Spinal cord (tissue), 10 donors: ENCODE data around the gene SSBP4. TPM values are rescaled to one million over a fixed set of nuclear protein-coding genes. Genes with fewer than 3 reads are reported as not detected.

ENCODE experiments used
- DNase-seq, 6 donors: peaks; one replicate each; pipeline versions ENCODE4 v3.0.0 to v3.0.0-alpha.2; 2013 to 2015; ENCODE audit warnings: low spot score in 6 of 6, low read depth in 4 of 6
- H3K27ac ChIP-seq: one replicate; pipeline ENCODE4 v1.5.1; 2013; ENCODE audit warnings: low read depth, low read length, control low read depth
- H3K27me3 ChIP-seq: one replicate; pipeline ENCODE4 v1.6.1; 2013; ENCODE audit warnings: low read length; ENCODE audit not compliant: control insufficient read depth, insufficient read depth
- H3K36me3 ChIP-seq: one replicate; pipeline ENCODE4 v1.6.1; 2013; ENCODE audit warnings: low read length; ENCODE audit not compliant: control insufficient read depth, insufficient read depth
- H3K4me1 ChIP-seq: one replicate; pipeline ENCODE4 v1.6.1; 2013; ENCODE audit warnings: low read length; ENCODE audit not compliant: control insufficient read depth, insufficient read depth
- H3K4me3 ChIP-seq: one replicate; pipeline ENCODE4 v1.5.1; 2013; ENCODE audit warnings: low read depth, low read length, control low read depth
- H3K9me3 ChIP-seq: one replicate; pipeline ENCODE4 v1.6.1; 2013; ENCODE audit warnings: low read length; ENCODE audit not compliant: control insufficient read depth, insufficient read depth
- WGBS: methylation state at CpG from one replicate; pipeline ENCODE4 v1.1.5; 2013; ENCODE audit warnings: missing lambda C conversion rate; ENCODE audit not compliant: insufficient coverage; 5-methylcytosine and 5-hydroxymethylcytosine counted together
- polyA plus RNA-seq, 2 donors: library from polyadenylated mRNA; unstranded; fragments of 120-200 nt; gene quantifications; one replicate each; pipeline ENCODE4 v1.2.1, GENCODE V29; 2013; ENCODE audit not compliant: insufficient read length in 2 of 2
- total RNA-seq, 2 donors: library from RNA; depleted of rRNA in 1 of 2; stranded (reverse); fragments of 120-200 nt in 1 of 2; fragments of >200 nt in 1 of 2; gene quantifications; one replicate each; pipeline versions ENCODE4 v1.2.3 to v1.2.4, GENCODE V29; 2013 to 2014
- donor health status: healthy.

SSBP4 gene
- total and polyA plus RNA-seq, 4 donors = 33.5 to 166 (median 128) TPM

DNA sequence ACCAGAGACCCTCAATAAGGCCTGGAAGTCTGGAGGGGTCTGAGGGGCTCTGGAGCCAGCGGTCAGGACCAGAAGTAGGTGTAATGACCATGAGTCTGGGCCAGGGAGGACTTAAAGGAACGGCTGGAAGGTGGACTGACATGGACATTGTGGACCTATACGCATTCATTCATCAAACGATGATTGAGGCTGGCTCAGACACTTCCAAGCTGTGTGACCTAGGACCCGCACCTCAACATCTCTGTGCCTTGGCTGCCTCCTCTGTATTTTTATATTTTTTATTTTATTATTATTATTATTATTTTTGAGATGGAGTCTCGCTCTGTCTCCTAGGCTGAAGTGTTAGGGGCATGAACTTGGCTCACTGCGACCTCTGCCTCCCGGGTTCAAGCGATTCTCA is 12.4 kb upstream of the SSBP4 start:
- WGBS = 82% methylated on average over 3 of the region's 9 CpGs
- Histone ChIP-seq H3K27me3 (no peaks in the 10 kb centered on the region), H3K36me3 (no peaks in the 10 kb centered on the region), H3K27ac (no peak overlapping the region), H3K4me3 (no peak overlapping the region), H3K4me1 (peaks cover 4% of the 10 kb centered on the region), H3K9me3 (no peaks in the 10 kb centered on the region)
- no peak for DNase-seq

DNA sequence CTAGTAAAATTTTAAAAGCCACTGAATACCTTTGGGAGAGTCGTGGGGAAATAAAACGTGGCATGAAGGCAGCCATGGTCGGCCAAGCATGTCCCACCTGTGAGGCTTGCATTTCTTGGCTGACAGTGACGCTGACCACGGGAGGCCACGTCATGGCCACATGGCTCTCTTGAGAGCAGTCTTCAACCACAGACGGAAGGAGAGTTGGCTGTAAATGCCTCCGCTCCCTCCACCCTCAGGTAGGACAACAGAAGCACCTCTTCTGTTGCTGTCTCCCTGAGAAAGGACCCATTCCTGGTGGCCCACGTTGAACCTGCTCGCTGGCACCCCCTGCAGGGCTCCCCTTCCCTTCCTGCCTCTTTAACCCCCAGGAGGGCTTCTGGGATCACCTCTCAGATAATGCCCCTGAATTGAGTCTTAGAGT is 11.1 kb upstream of the SSBP4 start:
- no peak for DNase-seq
- H3K27me3 ChIP-seq = no peaks in the 10 kb centered on the region
- H3K4me3 ChIP-seq = no peak overlapping the region
- peaks cover 4% of the 10 kb centered on the region for H3K4me1 ChIP-seq
- H3K9me3 ChIP-seq = no peaks in the 10 kb centered on the region
- no peaks in the 10 kb centered on the region for H3K36me3 ChIP-seq
- no peak overlapping the region for H3K27ac ChIP-seq
- WGBS = 59% methylated on average over 10 of the region's 10 CpGs

DNA sequence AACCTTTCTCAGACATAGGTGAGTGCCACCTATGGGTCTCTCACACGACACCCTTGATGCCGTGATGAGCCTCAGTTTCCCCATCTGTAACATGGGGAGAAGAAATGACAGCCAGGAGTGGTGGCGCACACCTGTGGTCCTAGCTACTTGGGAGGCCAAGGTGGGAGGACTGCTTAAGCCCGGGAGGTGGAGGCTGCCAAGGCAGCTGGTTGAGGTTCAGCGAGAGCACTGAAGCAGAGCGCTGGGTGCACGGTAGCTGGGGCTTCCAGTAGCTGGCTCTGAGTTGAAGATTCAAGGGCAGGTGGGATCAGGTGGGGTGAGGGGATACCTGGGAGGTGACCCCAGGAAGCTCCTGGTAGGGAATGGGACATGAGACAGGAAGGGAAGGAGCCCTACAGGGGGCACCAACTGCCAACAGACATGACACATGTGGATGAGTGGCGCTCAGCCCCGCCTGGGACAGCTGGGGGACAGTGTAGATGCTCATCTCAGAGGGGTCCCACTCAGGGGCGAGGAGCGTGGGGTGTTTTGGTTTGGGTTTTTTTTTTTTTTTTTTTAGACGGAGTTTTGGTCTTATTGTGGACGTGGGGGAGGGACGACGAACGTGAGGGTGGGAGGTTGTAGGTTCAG is 6.5 kb upstream of the SSBP4 start:
- Histone ChIP-seq H3K9me3 (no peaks in the 10 kb centered on the region), H3K27me3 (no peaks in the 10 kb centered on the region), H3K4me1 (peaks cover 40% of the 10 kb centered on the region), H3K27ac (no peak overlapping the region), H3K36me3 (no peaks in the 10 kb centered on the region), H3K4me3 (no peak overlapping the region)
- DNase-seq = no peak
- 87% methylated on average over 10 of the region's 16 CpGs for WGBS

DNA sequence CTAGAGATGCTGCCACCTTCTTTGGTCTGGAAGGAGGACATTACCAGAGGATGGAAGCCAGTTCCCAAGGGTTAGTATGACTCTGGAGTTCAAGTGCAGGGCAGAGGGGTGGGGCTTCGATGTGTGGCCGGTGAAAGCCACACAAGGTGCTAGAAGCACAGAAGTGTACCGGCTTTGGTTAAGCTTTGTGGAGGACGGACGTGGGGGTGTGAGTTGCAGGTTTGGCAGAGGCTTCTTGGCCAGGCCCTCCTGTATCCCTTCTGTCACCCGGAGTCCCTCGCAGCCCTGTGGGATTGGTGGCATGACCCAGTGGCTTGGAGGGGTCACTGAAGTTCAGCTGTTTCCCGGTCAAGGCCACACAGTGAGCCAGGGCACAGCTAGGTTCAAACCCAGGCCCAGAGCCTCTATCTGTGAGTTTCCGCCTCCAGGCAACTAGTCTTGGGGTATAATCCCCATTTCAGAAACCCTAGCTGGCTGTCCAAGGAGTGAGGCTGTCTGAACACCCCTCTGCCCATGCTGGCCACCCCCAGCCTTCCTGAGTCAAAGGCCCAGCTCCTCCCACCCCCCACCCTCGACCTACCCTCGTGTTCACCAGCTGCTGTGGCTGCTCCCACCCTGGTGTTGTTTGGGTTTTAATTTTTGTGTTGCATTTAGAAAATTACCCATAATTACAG is 4.6 kb upstream of the SSBP4 start:
- Histone ChIP-seq H3K9me3 (no peaks in the 10 kb centered on the region), H3K4me1 (peaks cover 54% of the 10 kb centered on the region)
- 34% methylated on average over 9 of the region's 11 CpGs for WGBS

DNA sequence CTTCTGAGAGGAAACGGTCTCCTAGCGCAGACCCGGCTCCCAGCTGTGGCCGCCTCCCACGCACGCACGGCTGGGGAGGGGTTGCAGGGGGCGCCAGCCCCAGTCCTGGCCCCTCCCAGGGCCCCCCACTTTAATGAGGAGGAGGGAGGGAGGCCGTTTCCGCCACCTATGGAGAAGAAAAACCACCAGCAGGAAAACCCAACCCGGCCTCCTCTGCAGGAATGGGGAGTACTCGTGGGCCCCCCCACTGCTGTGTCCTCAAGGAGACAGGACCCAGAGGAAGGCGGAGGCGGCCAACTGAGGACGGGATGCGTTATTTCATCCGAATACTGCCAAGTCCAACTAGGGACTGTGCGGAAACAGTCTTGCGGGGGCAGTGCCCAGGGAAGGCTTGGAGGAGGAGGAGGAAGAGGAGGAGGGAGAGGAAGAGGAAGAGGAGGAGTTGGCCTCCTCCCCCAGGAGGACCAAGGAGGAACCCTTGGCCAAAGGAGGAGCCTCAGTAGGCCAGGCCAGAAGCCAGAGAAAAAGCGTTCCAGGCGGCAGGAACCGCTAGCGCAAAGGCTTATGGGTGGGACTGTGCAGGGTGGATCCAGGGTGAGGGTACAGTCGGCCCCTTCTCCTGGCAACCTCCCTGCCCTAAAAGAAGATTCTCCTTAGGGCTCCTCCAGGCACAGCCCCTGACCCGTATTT is 3.9 kb upstream of the SSBP4 start:
- peak overlapping the region; percentile 98 for H3K27ac ChIP-seq
- no peaks in the 10 kb centered on the region for H3K27me3 ChIP-seq
- no peaks in the 10 kb centered on the region for H3K36me3 ChIP-seq
- 27% methylated on average over 21 of the region's 25 CpGs for WGBS
- peak in 1 of 6 donors; percentile 78 for DNase-seq
- H3K9me3 ChIP-seq = no peaks in the 10 kb centered on the region
- H3K4me1 ChIP-seq = peaks cover 59% of the 10 kb centered on the region
- H3K4me3 ChIP-seq = peak overlapping the region; percentile 28

More for the DNA sequence above, 4.6 kb upstream of the SSBP4 start:
- H3K4me3 ChIP-seq = peak overlapping the region; percentile 28
- peak in 1 of 6 donors; percentile 29 for DNase-seq
- no peaks in the 10 kb centered on the region for H3K27me3 ChIP-seq
- H3K36me3 ChIP-seq = no peaks in the 10 kb centered on the region
- peak overlapping the region; percentile 98 for H3K27ac ChIP-seq

DNA sequence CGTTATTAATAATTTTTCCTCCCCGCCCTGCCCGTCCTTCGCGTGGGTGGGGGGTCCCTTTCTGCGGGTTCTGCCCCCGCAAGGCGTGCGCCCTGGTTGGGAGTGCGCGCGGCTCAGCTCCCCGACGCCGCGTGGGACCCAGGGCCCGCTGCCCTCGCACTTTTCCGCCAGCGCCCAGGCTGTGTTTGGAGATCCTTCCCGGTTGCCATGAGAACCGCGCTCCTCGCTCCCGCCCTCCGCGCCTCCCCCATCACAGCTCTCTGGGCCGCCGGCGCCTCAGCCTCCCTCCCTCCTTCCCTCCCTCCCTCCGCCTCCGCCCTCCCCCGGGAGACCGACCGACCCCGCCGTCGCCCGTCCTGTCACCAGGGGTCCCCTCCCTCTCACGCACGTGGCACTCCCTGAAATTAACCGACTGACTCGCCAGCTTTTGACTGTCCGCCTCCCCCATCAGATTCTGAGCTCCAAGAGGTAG is 2.4 kb upstream of the SSBP4 start:
- H3K27me3 ChIP-seq = no peaks in the 10 kb centered on the region
- peak overlapping the region; percentile 98 for H3K27ac ChIP-seq
- 0% methylated on average over 44 of the region's 44 CpGs for WGBS
- H3K9me3 ChIP-seq = no peaks in the 10 kb centered on the region
- peak overlapping the region; percentile 52 for H3K4me3 ChIP-seq
- H3K4me1 ChIP-seq = peaks cover 69% of the 10 kb centered on the region
- H3K36me3 ChIP-seq = peaks cover 4% of the 10 kb centered on the region
- DNase-seq = peak in 3 of 6 donors; percentile 78 to 95 (median 94)

DNA sequence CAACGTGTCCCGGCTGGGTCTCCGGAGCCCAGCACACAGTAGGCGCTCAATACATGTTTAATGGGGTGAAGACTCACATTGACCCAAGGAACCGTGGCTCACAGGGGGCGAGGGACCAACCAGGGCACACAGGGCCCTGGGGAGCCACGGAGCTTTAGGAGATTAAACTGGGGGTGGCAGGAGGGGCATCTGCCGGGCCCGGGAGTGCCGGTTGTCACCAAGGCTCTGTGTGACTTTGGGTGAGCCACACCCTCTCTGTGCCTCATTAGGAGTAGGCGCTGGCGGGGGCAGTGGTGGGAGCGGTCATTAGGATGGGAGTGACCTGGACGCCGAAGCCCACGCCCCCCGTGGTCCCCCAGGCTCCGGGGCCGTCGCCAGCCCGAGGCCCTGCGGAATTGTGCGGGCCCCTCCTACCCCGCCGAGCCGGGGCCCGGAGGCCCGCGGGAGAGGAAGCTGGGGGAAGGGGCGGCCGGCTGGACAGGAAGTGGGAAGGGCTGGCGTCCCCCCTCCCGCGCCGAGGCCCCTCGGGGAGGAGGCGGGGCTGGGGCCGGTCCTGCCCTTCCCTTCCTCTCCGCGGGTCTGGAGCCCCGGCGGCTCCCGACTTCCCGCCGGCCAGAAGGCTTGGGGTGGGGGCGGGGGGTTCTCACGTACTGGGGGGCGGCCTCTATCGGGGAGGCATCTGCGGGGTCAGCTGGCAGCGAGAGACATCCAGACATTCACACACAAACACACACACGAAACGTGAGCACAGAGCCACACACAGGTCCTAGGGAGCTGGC is 1.8 kb upstream of the SSBP4 start:
- peaks cover 9% of the 10 kb centered on the region for H3K36me3 ChIP-seq
- peak overlapping the region; percentile 52 for H3K4me3 ChIP-seq
- H3K27ac ChIP-seq = peak overlapping the region; percentile 98
- 0% methylated on average over 33 of the region's 53 CpGs for WGBS
- DNase-seq = peak in 3 of 6 donors; percentile 59 to 88 (median 74)
- H3K4me1 ChIP-seq = peaks cover 74% of the 10 kb centered on the region
- no peaks in the 10 kb centered on the region for H3K27me3 ChIP-seq
- H3K9me3 ChIP-seq = no peaks in the 10 kb centered on the region

DNA sequence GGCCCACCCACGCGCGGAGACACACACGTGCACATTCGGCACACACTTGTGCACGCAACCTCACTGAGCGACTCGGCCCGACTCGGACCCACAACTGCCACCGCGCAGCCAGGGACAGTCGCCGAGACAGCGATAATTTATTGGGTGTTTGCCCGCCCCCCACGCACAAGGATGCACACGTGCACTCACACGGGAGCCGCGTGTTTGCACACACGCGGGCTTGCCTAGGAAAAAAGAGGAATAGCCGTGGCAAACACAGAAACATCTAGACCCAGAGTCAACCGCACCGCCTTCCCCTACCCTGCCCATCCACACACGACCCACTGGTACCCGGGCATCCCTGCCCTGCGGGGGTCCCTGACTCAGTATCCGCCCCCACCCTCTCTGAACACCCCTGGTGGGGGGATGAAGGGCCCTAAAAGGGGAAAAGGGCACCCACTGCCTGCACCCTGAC is 1.1 kb upstream of the SSBP4 start:
- peak overlapping the region; percentile 98 for H3K27ac ChIP-seq
- no peaks in the 10 kb centered on the region for H3K27me3 ChIP-seq
- H3K4me1 ChIP-seq = peaks cover 79% of the 10 kb centered on the region
- DNase-seq = peak in 1 of 6 donors; percentile 44
- H3K36me3 ChIP-seq = peaks cover 15% of the 10 kb centered on the region
- peak overlapping the region; percentile 27 for H3K4me3 ChIP-seq
- H3K9me3 ChIP-seq = no peaks in the 10 kb centered on the region
- 2% methylated on average over 22 of the region's 30 CpGs for WGBS
